ENCODE measurements around the gene BNIP2.

BNIP2 gene

GRCh38 chr15:59636184-59636583, 52.9 kb downstream of the BNIP2 start:
- DNase-seq (ENCODE audit: low spot score): no peak

GRCh38 chr15:59632714-59633113, 56.4 kb downstream of the BNIP2 start:
- DNase-seq (ENCODE audit: low spot score): no peak

GRCh38 chr15:59622289-59622688, 66.8 kb downstream of the BNIP2 start:
- no peak for DNase-seq (ENCODE audit: low spot score)

GRCh38 chr15:59618406-59618805, 70.7 kb downstream of the BNIP2 start:
- no peak for DNase-seq (ENCODE audit: low spot score)

GRCh38 chr15:59616379-59616778, 72.7 kb downstream of the BNIP2 start:
- DNase-seq (ENCODE audit: low spot score): no peak

- no peak for DNase-seq (ENCODE audit: low spot score)
Measured at GRCh38 chr15:59615661-59616060, 73.5 kb downstream of the BNIP2 start.

- DNase-seq (ENCODE audit: low spot score): no peak
Measured at GRCh38 chr15:59614153-59614552, 75.0 kb downstream of the BNIP2 start.

GRCh38 chr15:59611276-59612260, 77.6 kb downstream of the BNIP2 start, which contains the start of gene GCNT3:
TSS of gene GCNT3 (plus strand) at chr15:59611783. CDS start at chr15:59618239, 6,456 bp downstream.
- no peak for DNase-seq (ENCODE audit: low spot score)

GRCh38 chr15:59609730-59610712, 79.1 kb downstream of the BNIP2 start:
- DNase-seq (ENCODE audit: low spot score): no peak

Data from left forelimb (tissue), 1 donor.